ENCODE measurements around the gene ABHD17B.

DNA sequence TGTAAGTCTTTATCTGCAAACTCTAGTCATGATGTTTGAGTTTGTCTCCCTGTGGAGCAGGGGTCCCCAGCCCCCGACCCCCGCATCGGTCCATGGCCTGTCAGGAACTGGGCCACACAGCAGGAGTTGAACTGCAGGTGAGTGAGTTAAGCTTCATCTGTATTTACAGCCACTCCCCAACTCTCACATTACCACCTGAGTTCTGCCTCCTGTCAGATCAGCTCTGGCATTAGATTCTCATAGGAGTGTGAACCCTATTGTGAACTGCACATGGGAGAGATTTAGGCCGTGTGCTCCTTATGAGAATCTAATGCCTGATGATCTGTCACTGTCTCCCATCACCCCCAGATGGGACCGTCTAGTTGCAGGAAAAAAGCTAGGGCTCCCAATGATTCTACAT is 7.4 kb upstream of the ABHD17B start:
- TF ChIP-seq, protein P1, sequence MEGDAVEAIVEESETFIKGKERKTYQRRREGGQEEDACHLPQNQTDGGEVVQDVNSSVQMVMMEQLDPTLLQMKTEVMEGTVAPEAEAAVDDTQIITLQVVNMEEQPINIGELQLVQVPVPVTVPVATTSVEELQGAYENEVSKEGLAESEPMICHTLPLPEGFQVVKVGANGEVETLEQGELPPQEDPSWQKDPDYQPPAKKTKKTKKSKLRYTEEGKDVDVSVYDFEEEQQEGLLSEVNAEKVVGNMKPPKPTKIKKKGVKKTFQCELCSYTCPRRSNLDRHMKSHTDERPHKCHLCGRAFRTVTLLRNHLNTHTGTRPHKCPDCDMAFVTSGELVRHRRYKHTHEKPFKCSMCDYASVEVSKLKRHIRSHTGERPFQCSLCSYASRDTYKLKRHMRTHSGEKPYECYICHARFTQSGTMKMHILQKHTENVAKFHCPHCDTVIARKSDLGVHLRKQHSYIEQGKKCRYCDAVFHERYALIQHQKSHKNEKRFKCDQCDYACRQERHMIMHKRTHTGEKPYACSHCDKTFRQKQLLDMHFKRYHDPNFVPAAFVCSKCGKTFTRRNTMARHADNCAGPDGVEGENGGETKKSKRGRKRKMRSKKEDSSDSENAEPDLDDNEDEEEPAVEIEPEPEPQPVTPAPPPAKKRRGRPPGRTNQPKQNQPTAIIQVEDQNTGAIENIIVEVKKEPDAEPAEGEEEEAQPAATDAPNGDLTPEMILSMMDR (IDR thresholded peaks at IDR 0.05; ENCODE audit: extremely low read depth in 1 of 2, insufficient read depth in 1 of 2, low read depth in 1 of 2, low read length in 2 of 2): no peak
- no peak for TF ChIP-seq JUN (IDR thresholded peaks at IDR 0.05; ENCODE audit: borderline replicate concordance, insufficient read depth, insufficient read length, low read depth)
- TF ChIP-seq EZH2 (IDR thresholded peaks at IDR 0.05; ENCODE audit: borderline replicate concordance, low read depth, low read length, severe bottlenecking): no peak
- TF ChIP-seq POLR2AphosphoS5 (IDR thresholded peaks at IDR 0.05; ENCODE audit: insufficient read depth, low read depth, low read length): no peak
- no peak for TF ChIP-seq MYC (IDR thresholded peaks at IDR 0.05; ENCODE audit: low read depth, low read length)
- TF ChIP-seq, protein P2, sequence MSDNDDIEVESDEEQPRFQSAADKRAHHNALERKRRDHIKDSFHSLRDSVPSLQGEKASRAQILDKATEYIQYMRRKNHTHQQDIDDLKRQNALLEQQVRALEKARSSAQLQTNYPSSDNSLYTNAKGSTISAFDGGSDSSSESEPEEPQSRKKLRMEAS (IDR thresholded peaks at IDR 0.05; ENCODE audit: insufficient read depth, insufficient read length): no peak
- no peak for TF ChIP-seq POLR2A (IDR thresholded peaks at IDR 0.05; ENCODE audit: low read depth, low read length)
- TF ChIP-seq GATA2 (IDR thresholded peaks at IDR 0.05; ENCODE audit: insufficient read depth, insufficient read length, low read depth, low read length): no peak
- no peak for TF ChIP-seq FOS (IDR thresholded peaks at IDR 0.05; ENCODE audit: borderline replicate concordance, insufficient read depth, low read length)
